GM12864 (cell line): ENCODE results near the gene P2RY14.
"Not testable (repeated sequence)": the region's sequence is repeated elsewhere in the genome, so short reads cannot be mapped to it uniquely, and the experiment has no call there.

Source experiments
- DNase-seq: peaks from one replicate; pipeline ENCODE4 v3.0.0-alpha.2; 2011; ENCODE audit warnings: low read depth
- H3K4me3 ChIP-seq: 2 replicates; pipeline ENCODE4 v1.5.1; 2011; ENCODE audit warnings: mild to moderate bottlenecking, low read depth, low read length, control low read depth
- CTCF ChIP-seq: IDR thresholded peaks from 2 replicates; pipeline ENCODE4 v1.5.1; 2011; ENCODE audit warnings: low read depth, mild to moderate bottlenecking, moderate library complexity, low read length, control low read depth, inconsistent platforms; ENCODE audit errors: missing control alignments

The P2RY14 gene

GRCh38 chr3:151265166-151265565 is 13.2 kb downstream of the P2RY14 start:
- TF ChIP-seq CTCF: no peak
- no peak for DNase-seq
- H3K4me3 ChIP-seq: no peak overlapping the region

GRCh38 chr3:151264605-151265004 is 13.7 kb downstream of the P2RY14 start:
- no peak for TF ChIP-seq CTCF
- H3K4me3 ChIP-seq: no peak overlapping the region
- DNase-seq: no peak

GRCh38 chr3:151262871-151263525 is 15.3 kb downstream of the P2RY14 start:
- TF ChIP-seq CTCF: no peak
- DNase-seq: no peak

DNA sequence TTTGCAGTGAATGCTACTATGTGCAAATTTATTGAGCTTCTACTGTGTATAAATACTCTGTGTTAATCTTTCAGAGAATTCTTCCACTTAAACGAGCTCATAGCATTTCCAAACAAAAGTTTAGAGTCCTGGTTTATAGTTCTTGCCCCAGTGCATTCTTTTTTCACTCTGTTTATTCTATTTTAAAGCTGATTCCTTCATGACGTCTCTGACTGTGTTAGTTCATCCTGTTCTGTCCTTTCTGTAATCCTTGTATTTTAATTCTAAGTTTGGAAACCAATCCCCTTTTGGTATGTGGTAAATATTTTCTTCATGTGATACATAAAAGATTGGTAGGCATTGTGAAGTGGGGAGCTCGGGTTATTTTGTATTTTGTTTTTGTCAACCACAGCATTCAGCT is 18.7 kb downstream of the P2RY14 start:
- no peak for DNase-seq
- H3K4me3 ChIP-seq: no peak overlapping the region
- TF ChIP-seq CTCF: no peak

More at GRCh38 chr3:151262871-151263525, 15.3 kb downstream of the P2RY14 start:
- no peak overlapping the region for H3K4me3 ChIP-seq

GRCh38 chr3:151256749-151257148 is 21.6 kb downstream of the P2RY14 start:
- H3K4me3 ChIP-seq: no peak overlapping the region
- TF ChIP-seq CTCF: no peak
- DNase-seq: no peak

GRCh38 chr3:151248772-151249337 is 29.5 kb downstream of the P2RY14 start:
- TF ChIP-seq CTCF: no peak
- DNase-seq: no peak

GRCh38 chr3:151242006-151242405 is 36.3 kb downstream of the P2RY14 start:
- not testable (repeated sequence) for H3K4me3 ChIP-seq, DNase-seq

More at GRCh38 chr3:151248772-151249337, 29.5 kb downstream of the P2RY14 start:
- H3K4me3 ChIP-seq: no peak overlapping the region
